H9 (cell line): ENCODE results near the gene SRSF4. TPM values are rescaled to one million over a fixed set of nuclear protein-coding genes. Genes with fewer than 3 reads are reported as not detected.

ENCODE experiments used
- DNase-seq: peaks from one replicate; pipeline ENCODE4 v3.0.0-alpha.2; 2017
- H2AFZ ChIP-seq: one replicate; pipeline ENCODE4 v1.6.1; 2013; ENCODE audit warnings: mild to moderate bottlenecking, low read length, control low read depth, moderate library complexity
- H2AK5ac ChIP-seq: 2 replicates; pipeline ENCODE4 v1.6.1; 2013; ENCODE audit warnings: low read length, control low read depth, mixed read lengths; ENCODE audit not compliant: insufficient read length
- H2BK120ac ChIP-seq: one replicate; pipeline ENCODE4 v1.6.1; 2013; ENCODE audit warnings: low read depth, mild to moderate bottlenecking, low read length, control low read depth, inconsistent platforms; ENCODE audit not compliant: poor library complexity, severe bottlenecking
- H2BK12ac ChIP-seq: 2 replicates; pipeline ENCODE4 v1.6.1; 2013; ENCODE audit warnings: low read length, control low read depth, mixed read lengths, low read depth; ENCODE audit not compliant: insufficient read length
- H2BK15ac ChIP-seq: 2 replicates; pipeline ENCODE4 v1.6.1; 2013; ENCODE audit warnings: low read depth, low read length, control low read depth
- H2BK20ac ChIP-seq: one replicate; pipeline ENCODE4 v1.6.1; 2013; ENCODE audit warnings: low read depth, mild to moderate bottlenecking, low read length, control low read depth, inconsistent platforms; ENCODE audit not compliant: poor library complexity, severe bottlenecking
- H2BK5ac ChIP-seq: 2 replicates; pipeline ENCODE4 v1.6.1; 2013; ENCODE audit warnings: low read length, control low read depth, mixed read lengths; ENCODE audit not compliant: insufficient read length
- H3K14ac ChIP-seq: 2 replicates; pipeline ENCODE4 v1.6.1; 2013; ENCODE audit warnings: low read length, control low read depth; ENCODE audit not compliant: insufficient read depth
- H3K18ac ChIP-seq: 2 replicates; pipeline ENCODE4 v1.6.1; 2013; ENCODE audit warnings: low read depth, mild to moderate bottlenecking, mixed read lengths, low read length, control low read depth; ENCODE audit not compliant: insufficient read length
- H3K23ac ChIP-seq: 2 replicates; pipeline ENCODE4 v1.6.1; 2013; ENCODE audit warnings: low read length, control low read depth, mixed read lengths, low read depth; ENCODE audit not compliant: insufficient read length
- H3K23me2 ChIP-seq: 2 replicates; pipeline ENCODE4 v1.6.1; 2013; ENCODE audit warnings: low read depth, mild to moderate bottlenecking, mixed read lengths, low read length, control low read depth; ENCODE audit not compliant: insufficient read length, poor library complexity, severe bottlenecking
- H3K27ac ChIP-seq: 2 replicates; pipeline ENCODE4 v1.5.1; 2013; ENCODE audit warnings: low read length, control low read depth, mixed read lengths, low read depth; ENCODE audit not compliant: insufficient read length
- H3K27me3 ChIP-seq: 2 replicates; pipeline ENCODE4 v1.6.1; 2013; ENCODE audit warnings: low read length, control low read depth, inconsistent platforms; ENCODE audit not compliant: insufficient read depth
- H3K4ac ChIP-seq: 2 replicates; pipeline ENCODE4 v1.6.1; 2013; ENCODE audit warnings: low read depth, mild to moderate bottlenecking, control low read depth, inconsistent platforms, low read length, moderate library complexity
- H3K4me1 ChIP-seq: 2 replicates; pipeline ENCODE4 v1.6.1; 2013; ENCODE audit warnings: low read length, control low read depth, inconsistent platforms; ENCODE audit not compliant: insufficient read depth
- H3K4me2 ChIP-seq: 2 replicates; pipeline ENCODE4 v1.6.1; 2013; ENCODE audit warnings: low read length, control low read depth, mixed read lengths; ENCODE audit not compliant: insufficient read length, insufficient read depth
- H3K56ac ChIP-seq: 2 replicates; pipeline ENCODE4 v1.6.1; 2013; ENCODE audit warnings: low read depth, mild to moderate bottlenecking, mixed read lengths, low read length, control low read depth; ENCODE audit not compliant: insufficient read length
- H3K79me1 ChIP-seq: 2 replicates; pipeline ENCODE4 v1.6.1; 2013; ENCODE audit warnings: low read depth, mild to moderate bottlenecking, moderate library complexity, low read length, control low read depth, inconsistent platforms; ENCODE audit not compliant: insufficient read depth, poor library complexity, severe bottlenecking
- H3K79me2 ChIP-seq: 2 replicates; pipeline ENCODE4 v1.6.1; 2013; ENCODE audit warnings: low read length, control low read depth, inconsistent platforms; ENCODE audit not compliant: insufficient read depth
- H3K9ac ChIP-seq: 2 replicates; pipeline ENCODE4 v1.6.1; 2013; ENCODE audit warnings: low read length, control low read depth, mixed read lengths; ENCODE audit not compliant: insufficient read length; ENCODE audit errors: extremely low read depth
- H3K9me3 ChIP-seq: one replicate; pipeline ENCODE4 v1.6.1; 2013; ENCODE audit warnings: low read depth, low read length, inconsistent platforms; ENCODE audit not compliant: control insufficient read depth
- H3T11ph ChIP-seq: one replicate; pipeline ENCODE4 v1.6.1; 2013; ENCODE audit warnings: mild to moderate bottlenecking, low read length, control low read depth, inconsistent platforms
- H4K20me1 ChIP-seq: one replicate; pipeline ENCODE4 v1.6.1; 2013; ENCODE audit not compliant: control insufficient read depth, insufficient read length, insufficient read depth
- H4K5ac ChIP-seq: 2 replicates; pipeline ENCODE4 v1.6.1; 2013; ENCODE audit warnings: low read depth, mild to moderate bottlenecking, mixed read lengths, low read length, control low read depth; ENCODE audit not compliant: insufficient read length
- H4K8ac ChIP-seq: replicated peaks from 2 replicates; pipeline ENCODE4 v1.6.1; 2013; ENCODE audit warnings: low read length, control low read depth, mixed read lengths, low read depth; ENCODE audit not compliant: insufficient read length
- H4K91ac ChIP-seq: 2 replicates; pipeline ENCODE4 v1.6.1; 2013; ENCODE audit warnings: low read depth, mild to moderate bottlenecking, moderate library complexity, mixed read lengths, low read length, control low read depth; ENCODE audit not compliant: insufficient read length
- H3K27ac Mint-ChIP-seq, 3 experiments: 2 replicates in 2 of 3; 3 replicates in 1 of 3; pipeline ENCODE4 v1.8.0; 2020 to 2021; ENCODE audit warnings: mixed read lengths in 3 of 3, mild to moderate bottlenecking in 1 of 3, moderate library complexity in 1 of 3
- H3K27me3 Mint-ChIP-seq: 2 replicates; pipeline ENCODE4 v1.8.0; 2021; ENCODE audit warnings: low read depth, mild to moderate bottlenecking, moderate library complexity, mixed read lengths
- H3K36me3 Mint-ChIP-seq, 3 experiments: 2 replicates in 2 of 3; 3 replicates in 1 of 3; pipeline ENCODE4 v1.8.0; 2020 to 2021; ENCODE audit warnings: low read depth in 3 of 3, mixed read lengths in 3 of 3; ENCODE audit not compliant: insufficient read depth in 1 of 3
- H3K4me1 Mint-ChIP-seq, 2 experiments: 2 replicates each; pipeline ENCODE4 v1.8.0; 2020; ENCODE audit warnings: mixed read lengths in 2 of 2
- H3K4me3 Mint-ChIP-seq, 2 experiments: 2 replicates in 1 of 2; 3 replicates in 1 of 2; pipeline ENCODE4 v1.8.0; 2020 to 2021; ENCODE audit warnings: mild to moderate bottlenecking in 2 of 2, mixed read lengths in 2 of 2, moderate library complexity in 1 of 2
- H3K9me3 Mint-ChIP-seq, 2 experiments: 2 replicates in 1 of 2; 3 replicates in 1 of 2; pipeline ENCODE4 v1.8.0; 2020; ENCODE audit warnings: mild to moderate bottlenecking in 2 of 2, mixed read lengths in 2 of 2, moderate library complexity in 1 of 2
- WGBS: extraction: QIAGEN DNeasy Blood & Tissue Kit; methylation state at CpG from one replicate; pipeline ENCODE4 v1.1.7; 2013; ENCODE audit warnings: missing lambda C conversion rate, low lambda C conversion rate, mixed read lengths; ENCODE audit not compliant: insufficient read length; ENCODE audit errors: extremely low coverage; 5-methylcytosine and 5-hydroxymethylcytosine counted together
- total RNA-seq: library from RNA; stranded (reverse); gene quantifications from 2 replicates; pipeline ENCODE4 v1.2.1, GENCODE V29; 2021
- TF ChIP-seq, protein P1 (sequence below): fragments of 200-600 bp; sonication (generic); conservative IDR thresholded peaks from 3 replicates; pipeline ENCODE4 v1.8.0; 2021; ENCODE audit warnings: antibody characterized with exemption, mild to moderate bottlenecking

The SRSF4 gene
- total RNA-seq, 1 experiment from 2014 or later = 90.6 TPM

DNA sequence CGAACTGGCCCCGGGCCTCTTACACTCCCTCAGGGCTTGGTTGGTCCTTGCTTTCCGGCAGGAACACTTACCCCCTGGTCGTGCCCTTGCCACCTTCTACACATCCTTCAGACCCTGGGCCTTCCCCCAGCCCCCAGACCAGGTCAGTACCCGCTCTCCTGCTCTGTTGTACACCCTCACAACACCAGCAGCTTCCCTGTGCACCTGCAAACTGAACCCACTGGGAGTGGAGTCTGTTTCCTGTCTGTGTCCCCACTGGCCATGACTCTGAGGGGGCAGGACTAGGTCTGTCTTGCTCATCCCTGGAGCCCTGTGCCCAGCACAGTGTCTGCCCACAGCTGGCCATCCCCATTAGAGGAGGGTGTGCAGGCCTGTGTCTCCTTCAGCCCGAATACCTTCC lies 55.9 kb downstream of the SRSF4 start:
- peak overlapping the region; percentile 47 for H3K4me3 Mint-ChIP-seq
- Histone ChIP-seq H3K9me3 (no peaks in the 10 kb centered on the region), H2BK15ac (no peak overlapping the region), H3K27ac (no peak overlapping the region), H2AFZ (no peak overlapping the region), H3K79me1 (no peaks in the 10 kb centered on the region), H4K8ac (no peak overlapping the region), H3K14ac (no peak overlapping the region), H3K27me3 (no peaks in the 10 kb centered on the region; the same call in 1 of the 2 replicates), H3K4me1 (peaks cover 2% of the 10 kb centered on the region; the same call in 1 of the 2 replicates), H3K23me2 (peaks cover 18% of the 10 kb centered on the region), H4K20me1 (peaks cover 2% of the 10 kb centered on the region), H4K5ac (no peak overlapping the region), H2BK20ac (no peak overlapping the region), H4K91ac (no peak overlapping the region), H3K56ac (no peak overlapping the region), H3T11ph (no peak overlapping the region), H3K23ac (no peak overlapping the region), H3K4ac (no peak overlapping the region), H3K9ac (no peak overlapping the region), H2BK5ac (no peak overlapping the region), H2AK5ac (no peak overlapping the region), H3K18ac (no peak overlapping the region), H3K79me2 (no peaks in the 10 kb centered on the region), H2BK12ac (no peak overlapping the region), H2BK120ac (no peak overlapping the region), H3K4me2 (no peak overlapping the region)
- TF ChIP-seq, protein P1, sequence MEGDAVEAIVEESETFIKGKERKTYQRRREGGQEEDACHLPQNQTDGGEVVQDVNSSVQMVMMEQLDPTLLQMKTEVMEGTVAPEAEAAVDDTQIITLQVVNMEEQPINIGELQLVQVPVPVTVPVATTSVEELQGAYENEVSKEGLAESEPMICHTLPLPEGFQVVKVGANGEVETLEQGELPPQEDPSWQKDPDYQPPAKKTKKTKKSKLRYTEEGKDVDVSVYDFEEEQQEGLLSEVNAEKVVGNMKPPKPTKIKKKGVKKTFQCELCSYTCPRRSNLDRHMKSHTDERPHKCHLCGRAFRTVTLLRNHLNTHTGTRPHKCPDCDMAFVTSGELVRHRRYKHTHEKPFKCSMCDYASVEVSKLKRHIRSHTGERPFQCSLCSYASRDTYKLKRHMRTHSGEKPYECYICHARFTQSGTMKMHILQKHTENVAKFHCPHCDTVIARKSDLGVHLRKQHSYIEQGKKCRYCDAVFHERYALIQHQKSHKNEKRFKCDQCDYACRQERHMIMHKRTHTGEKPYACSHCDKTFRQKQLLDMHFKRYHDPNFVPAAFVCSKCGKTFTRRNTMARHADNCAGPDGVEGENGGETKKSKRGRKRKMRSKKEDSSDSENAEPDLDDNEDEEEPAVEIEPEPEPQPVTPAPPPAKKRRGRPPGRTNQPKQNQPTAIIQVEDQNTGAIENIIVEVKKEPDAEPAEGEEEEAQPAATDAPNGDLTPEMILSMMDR = no peak
- DNase-seq = no peak
- H3K36me3 Mint-ChIP-seq = no peaks in the 10 kb centered on the region
- no CpG with 5 or more reads among the region's 6 CpGs for whole genome bisulfite sequencing
- H3K4me1 Mint-ChIP-seq = peaks cover 9 to 10% of the 10 kb centered on the region in 2 experiments
- H3K27me3 Mint-ChIP-seq = peaks cover 33% of the 10 kb centered on the region
- no peaks in the 10 kb centered on the region for H3K9me3 Mint-ChIP-seq
- peak overlapping the region; percentile 41 to 77 (median 53); a peak in 5 of 7 replicates for H3K27ac Mint-ChIP-seq
